Activated CD4-positive, alpha-beta T cell treated with anti-CD3 and anti-CD28 coated beads, Interleukin-2, Interleukin-4, amounts not matched to agents 100 ng/mL and 50 ng/mL, durations not matched to agents 16 hours and 8 hours (primary cell): ENCODE results near the gene GMDS.

ENCODE experiments used
- DNase-seq: peaks from one replicate; pipeline ENCODE4 v3.0.0-alpha.2; 2020; ENCODE audit warnings: low spot score

GMDS gene

GRCh38 chr6:1612974-1613306 lies 632.5 kb downstream of the GMDS start:
- DNase-seq, result no peak

GRCh38 chr6:1612299-1612973 lies 633.0 kb downstream of the GMDS start:
- no peak for DNase-seq

- no peak for DNase-seq
These were observed 633.7 kb downstream of the GMDS start for GRCh38 chr6:1611572-1612298.

GRCh38 chr6:1611322-1611571 lies 634.2 kb downstream of the GMDS start:
- DNase-seq, result no peak

GRCh38 chr6:1610497-1611321 lies 634.7 kb downstream of the GMDS start:
- no peak for DNase-seq

DNA sequence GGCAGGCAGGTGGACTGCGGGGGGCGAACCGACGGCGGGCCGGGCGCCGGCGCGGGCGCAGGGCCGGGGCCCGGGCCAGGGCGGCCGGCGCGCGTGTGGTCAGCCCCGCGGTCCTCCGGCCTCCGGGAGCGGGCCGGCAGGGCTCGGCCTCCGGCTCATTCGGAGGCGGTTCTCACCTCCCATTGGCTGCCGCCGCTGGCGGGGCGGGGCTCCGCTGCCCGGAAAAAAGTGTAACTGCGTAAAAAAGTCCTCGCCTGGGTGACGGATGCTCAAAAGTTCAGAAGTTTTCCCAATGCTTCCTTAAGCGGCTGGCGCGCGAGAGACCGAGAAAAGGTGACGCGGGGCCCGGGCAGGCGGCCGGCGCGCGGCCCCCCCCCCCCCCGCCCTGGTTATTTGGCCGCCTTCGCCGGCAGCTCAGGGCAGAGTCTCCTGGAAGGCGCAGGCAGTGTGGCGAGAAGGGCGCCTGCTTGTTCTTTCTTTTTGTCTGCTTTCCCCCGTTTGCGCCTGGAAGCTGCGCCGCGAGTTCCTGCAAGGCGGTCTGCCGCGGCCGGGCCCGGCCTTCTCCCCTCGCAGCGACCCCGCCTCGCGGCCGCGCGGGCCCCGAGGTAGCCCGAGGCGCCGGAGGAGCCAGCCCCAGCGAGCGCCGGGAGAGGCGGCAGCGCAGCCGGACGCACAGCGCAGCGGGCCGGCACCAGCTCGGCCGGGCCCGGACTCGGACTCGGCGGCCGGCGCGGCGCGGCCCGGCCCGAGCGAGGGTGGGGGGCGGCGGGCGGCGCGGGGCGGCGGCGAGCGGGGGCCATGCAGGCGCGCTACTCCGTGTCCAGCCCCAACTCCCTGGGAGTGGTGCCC lies 635.5 kb downstream of the GMDS start, which contains the start of gene FOXC1:
Gene FOXC1, plus strand, starts transcription at position 268 of the 849 bp plus-strand sequence. Its CDS starts 531 bp downstream, at position 799.
- DNase-seq, result peak; percentile 42

DNA sequence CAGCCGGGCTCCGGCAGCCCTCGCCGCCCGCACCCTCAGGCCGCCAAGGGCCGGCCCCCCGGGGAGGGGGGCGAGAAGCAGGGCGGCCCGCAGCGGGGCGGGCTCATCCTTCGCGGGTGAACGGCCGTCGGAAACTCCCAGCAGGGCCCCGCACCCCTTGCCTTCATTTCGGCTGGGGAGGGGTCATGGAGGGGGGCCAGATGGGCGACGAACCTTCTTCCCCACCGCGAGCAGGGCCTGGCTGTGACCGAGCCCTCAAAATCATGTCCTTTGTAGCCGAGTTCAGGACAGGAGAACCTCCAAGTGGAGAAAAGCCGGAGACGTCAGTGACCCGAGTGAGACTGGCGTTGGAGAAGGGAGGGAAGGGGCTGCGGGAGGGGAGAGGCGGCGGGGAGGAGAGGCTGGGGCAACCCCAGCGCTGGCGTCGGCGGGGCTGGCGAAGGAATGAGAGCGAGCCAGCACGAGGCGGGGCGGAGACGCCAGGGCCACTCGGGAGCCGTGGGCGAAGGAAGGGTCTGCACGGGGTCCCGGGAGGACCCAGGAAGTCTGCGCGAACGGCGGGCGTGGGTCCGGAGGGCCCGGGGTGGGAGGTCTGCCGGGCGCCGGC lies 636.3 kb downstream of the GMDS start:
- no peak for DNase-seq

DNA sequence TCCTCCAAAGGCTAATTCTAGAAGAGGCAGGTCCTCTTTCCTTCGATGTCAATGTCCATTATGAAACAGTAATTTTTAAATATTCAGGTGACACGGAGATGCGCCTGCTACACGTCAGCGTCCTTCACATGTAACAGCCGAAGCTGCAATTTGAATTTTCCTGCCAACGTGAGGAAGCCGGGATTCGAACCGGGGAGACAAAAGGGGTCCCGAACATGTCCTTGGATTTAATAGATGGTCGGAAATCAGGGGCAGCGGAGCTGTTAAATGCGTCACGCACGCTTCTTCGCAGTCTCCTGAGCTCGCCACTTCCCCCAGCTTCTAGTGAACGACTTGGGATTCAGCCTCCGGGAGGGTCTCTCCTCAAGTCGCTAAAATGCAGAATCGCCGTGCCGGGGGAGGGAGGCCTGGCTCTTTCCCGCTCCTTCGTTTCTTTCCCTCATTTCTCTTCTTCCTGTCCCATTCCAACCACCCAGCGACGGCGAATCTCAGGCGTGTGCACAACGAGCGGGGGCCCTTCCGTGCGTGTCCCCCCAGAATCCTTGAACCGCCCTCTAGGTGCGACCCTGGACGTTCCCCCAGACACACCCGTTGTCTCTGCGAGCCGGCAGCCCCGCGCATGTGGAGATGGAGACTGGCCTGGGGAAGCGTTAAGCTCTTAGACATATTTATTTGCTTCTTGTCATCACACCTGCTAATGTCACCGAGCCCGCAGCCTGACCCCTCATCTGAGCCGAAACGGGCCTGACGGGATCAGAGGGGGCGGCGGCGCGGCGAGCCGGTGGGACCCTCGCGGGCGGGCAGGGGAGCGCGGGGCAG lies 637.0 kb downstream of the GMDS start:
- no peak for DNase-seq

GRCh38 chr6:1607516-1608221 lies 637.7 kb downstream of the GMDS start:
- no peak for DNase-seq

GRCh38 chr6:1606780-1607515 lies 638.5 kb downstream of the GMDS start:
- no peak for DNase-seq

DNA sequence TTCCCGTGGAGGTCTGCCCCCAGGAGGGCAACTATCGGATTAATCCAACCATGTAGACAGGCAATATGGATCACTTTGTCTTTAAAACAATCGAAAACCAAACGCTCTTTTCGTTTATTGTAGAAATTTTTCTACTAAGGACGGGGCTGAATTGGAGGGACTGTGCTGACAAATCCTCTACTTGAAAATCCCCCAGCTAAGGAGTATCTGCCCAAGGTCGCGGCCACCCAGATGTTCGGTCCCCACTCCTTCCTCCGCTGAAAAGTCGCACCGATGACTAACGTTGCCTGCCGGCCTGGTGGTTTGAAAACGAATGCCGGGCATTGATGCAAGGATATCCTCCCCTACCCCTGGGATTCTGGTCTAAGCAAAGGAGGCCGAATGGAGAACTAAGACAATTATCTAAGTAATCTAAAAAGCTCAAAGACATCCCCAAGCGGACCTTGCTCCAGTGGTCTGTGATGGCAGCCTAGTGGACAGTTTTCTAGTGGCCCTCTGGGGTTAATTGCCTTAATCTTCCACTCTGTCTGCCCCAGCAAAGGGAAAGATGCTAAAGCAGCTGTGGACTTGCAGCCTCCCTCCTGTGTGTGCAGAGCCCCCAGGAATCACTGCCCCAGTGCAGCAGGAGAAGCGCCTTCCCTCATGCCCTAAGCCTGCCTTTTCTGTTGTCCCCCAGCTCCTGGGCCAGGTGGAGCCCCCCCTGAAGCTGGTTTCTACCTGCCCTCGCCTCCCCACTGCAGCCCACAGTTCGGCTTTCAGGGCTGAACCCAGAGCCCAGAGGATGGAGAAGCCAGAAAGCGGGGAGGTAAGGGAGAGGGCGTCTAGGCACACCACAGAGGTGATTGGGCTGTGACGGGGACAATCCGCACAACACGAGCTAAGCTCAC lies 639.3 kb downstream of the GMDS start:
- DNase-seq, result no peak

DNA sequence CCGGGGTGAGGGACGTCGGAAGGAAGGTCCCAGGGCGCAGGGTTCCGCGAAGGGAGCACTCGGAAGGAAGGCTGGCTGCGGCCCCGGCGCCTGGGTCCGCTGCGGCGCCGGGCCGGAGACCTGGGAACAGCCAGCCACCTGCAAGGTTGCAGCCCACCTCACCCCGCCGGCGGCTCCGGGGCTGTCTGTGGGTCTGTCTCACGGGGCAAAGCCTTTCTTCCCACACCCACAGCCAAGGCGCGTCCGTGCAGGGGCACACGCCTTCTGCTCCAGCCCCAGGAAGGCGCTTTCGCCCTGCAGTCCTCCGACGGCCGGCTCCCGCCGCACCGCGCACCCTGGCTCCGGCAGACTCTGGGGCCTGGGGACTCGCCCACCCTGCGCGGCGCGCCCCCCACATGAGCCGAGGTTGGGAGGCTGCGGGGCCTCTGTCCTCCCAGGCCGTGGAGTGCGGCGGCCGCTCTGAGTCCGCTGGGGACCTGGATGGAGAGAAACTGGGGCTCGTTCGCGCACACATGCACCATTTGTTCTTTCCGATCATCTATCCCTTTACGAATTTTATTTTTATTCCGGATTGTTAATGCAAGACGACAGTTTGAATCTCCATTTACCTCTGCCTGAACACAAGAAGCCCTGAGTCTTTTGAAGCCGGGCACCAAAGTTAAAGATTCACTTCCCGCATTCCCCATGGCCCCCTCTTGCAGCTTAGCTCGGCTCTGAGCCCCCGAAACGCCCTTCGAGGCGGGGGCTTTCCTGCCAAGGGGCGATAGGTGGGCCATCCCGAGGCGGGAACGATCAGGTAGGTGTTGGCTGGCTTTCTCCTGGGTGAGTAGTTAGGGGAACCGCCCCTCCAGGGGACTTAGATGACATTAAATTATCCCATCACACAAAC lies 640.2 kb downstream of the GMDS start:
- no peak for DNase-seq

DNA sequence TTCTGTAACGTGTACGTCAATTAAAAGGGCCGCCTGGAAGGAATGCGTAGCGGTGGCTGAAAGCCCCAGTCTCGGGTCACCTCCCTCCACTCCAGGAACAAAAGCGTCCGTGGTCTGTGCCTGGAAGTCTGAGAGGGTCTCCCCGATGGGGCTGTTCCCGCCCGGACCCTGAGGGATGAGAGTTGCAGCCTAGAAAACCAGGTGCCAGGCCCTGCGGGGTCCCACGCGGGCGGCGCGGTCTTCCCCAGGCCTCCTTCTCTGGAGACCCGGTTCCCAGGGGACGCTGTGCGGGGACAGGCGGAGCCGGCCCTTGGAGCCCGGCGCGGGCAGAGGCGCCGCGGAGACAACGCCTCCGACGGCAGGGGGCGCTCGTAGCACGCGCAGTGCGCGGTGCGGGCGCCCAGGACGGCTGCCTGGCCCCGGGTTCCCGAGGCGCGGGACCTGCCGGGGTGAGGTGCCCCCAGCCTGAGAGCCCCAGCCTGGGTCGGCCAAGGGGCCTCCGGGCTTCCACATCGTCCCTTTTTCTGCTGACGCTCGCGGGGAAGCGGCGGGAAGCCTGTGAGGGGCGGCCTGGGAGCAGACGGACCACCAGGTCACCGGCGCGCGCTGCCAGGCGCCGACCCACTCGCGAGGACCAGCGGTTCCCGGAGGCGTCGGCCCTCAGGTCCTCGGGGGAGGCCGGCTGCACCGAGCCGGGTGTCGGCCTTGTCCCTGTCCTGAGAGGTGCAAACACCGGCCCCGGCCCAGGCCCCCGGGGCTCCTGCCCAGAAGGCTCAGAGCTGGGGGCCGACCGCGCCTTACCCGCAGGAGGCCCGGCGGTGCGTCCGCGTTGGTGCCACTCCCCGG lies 641.0 kb downstream of the GMDS start:
- DNase-seq, result peak; percentile 49

DNA sequence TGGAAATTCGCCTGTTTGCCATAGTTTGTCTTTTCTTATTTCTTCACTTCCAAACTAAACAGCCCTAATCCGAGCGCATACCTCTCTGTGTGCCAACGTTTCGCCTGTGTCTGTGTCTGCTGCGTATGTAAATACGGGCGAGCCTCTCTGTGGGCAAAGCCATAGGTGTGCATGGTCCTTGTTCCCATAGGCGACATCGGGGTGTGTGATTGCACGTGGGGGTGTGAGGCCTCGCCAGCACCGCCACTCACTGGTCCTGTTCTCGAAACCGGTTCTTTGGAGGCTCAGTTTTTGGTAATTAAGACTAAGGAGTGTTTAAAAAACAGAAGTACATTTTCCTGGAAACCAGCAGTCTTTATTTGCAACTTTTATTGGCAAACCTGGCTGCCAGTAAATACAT lies 641.7 kb downstream of the GMDS start:
- no peak for DNase-seq

DNA sequence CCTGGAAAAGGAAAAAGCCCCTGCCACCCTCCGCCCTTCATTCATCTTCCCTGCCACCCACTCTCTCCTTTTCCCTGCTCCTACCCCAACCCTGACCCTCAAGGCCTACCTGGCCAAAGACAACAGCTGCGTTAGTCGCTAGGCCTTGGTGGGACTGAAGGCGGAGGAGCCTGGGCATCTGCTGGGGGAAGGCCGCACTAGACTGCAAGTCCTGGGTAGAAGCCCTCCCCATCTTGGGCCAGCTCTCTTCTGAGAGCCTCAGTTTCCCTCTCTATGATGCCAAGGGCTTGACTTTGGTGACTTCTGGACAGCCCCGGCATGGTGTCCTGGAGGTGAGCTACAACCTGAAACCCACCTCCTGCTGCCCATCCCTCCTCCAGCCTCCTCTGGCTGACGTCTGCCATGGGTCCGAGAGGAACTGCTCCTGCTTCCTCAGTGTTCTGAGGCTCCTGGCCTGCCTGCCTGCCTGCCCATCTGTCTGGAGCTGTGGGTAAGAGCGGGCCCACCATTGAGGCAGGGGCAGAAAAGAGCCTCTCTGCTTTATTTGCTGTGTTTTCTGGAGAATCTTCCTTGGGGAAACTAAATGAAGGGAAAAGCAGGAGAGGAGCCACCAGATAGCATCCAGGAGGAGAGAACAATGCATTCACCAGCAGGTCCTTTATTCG lies 643.2 kb downstream of the GMDS start:
- no peak for DNase-seq
